ENCODE data around the gene LSAMP. TPM values are rescaled to one million over a fixed set of nuclear protein-coding genes. Genes with fewer than 3 reads are reported as not detected.

Gene LSAMP
- total RNA-seq, 1 donor from 2014 or later: 3.9 TPM

DNA sequence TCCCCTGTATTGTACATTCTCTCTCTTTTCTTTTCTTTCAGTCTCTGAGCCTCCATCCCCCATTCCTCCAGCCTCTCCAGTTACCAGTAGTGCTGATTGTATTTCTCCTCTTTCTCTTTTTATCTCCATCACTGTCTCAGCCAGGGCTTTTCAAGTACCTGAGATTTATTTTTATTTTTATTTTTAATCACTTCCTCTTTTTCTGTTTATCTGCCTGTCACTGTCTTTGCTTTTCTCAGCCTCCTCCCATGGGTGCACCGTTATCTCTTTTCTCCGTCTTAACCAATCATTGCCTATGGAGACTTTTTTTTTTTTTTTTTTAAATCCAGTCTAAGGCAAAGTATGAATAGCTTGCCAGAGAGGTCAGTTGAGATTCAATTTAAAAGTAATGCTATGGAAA, 462.7 kb downstream of the LSAMP start:
- DNase-seq (ENCODE audit: extremely low spot score in 2 of 2): no peak
- Histone ChIP-seq H3K36me3 (no peaks in the 10 kb centered on the region), H3K27me3 (no peaks in the 10 kb centered on the region), H3K4me1 (no peaks in the 10 kb centered on the region), H3K9me3 (no peaks in the 10 kb centered on the region), H3K4me3 (no peak overlapping the region), H3K27ac (no peak overlapping the region)
- TF ChIP-seq POLR2AphosphoS5 (IDR thresholded peaks at IDR 0.05; ENCODE audit: insufficient read depth in 1 of 2, low read depth in 1 of 2) (no peak), POLR2A (IDR thresholded peaks at IDR 0.05) (no peak)
- TF ChIP-seq, protein P1, sequence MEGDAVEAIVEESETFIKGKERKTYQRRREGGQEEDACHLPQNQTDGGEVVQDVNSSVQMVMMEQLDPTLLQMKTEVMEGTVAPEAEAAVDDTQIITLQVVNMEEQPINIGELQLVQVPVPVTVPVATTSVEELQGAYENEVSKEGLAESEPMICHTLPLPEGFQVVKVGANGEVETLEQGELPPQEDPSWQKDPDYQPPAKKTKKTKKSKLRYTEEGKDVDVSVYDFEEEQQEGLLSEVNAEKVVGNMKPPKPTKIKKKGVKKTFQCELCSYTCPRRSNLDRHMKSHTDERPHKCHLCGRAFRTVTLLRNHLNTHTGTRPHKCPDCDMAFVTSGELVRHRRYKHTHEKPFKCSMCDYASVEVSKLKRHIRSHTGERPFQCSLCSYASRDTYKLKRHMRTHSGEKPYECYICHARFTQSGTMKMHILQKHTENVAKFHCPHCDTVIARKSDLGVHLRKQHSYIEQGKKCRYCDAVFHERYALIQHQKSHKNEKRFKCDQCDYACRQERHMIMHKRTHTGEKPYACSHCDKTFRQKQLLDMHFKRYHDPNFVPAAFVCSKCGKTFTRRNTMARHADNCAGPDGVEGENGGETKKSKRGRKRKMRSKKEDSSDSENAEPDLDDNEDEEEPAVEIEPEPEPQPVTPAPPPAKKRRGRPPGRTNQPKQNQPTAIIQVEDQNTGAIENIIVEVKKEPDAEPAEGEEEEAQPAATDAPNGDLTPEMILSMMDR (IDR thresholded peaks at IDR 0.05): no peak
- intact Hi-C loops (cut with DNase I): no loop called here

DNA sequence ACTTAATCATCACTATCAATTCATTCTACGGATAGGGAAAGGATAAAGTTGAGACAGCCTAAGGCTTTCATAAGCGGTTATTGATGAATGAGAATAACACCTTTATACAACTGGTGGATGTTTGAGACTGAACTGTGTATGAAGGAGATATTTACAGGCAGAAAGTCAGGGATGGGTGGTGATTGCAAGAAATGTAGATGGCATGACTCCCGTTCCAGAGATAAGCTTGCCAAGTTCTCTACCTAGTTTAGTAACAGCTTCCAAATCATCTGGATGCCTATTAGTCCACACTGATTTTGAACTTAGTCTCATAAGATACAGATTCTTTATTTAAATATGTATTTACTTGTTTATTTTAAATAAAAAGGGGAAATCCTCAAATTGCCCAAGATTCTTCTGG, 463.2 kb downstream of the LSAMP start:
- Histone ChIP-seq H3K4me1 (no peaks in the 10 kb centered on the region), H3K36me3 (no peaks in the 10 kb centered on the region), H3K9me3 (no peaks in the 10 kb centered on the region), H3K27ac (no peak overlapping the region), H3K4me3 (no peak overlapping the region), H3K27me3 (no peaks in the 10 kb centered on the region)
- no peak for DNase-seq (ENCODE audit: extremely low spot score in 2 of 2)
- TF ChIP-seq, protein P1 (IDR thresholded peaks at IDR 0.05): no peak
- TF ChIP-seq POLR2AphosphoS5 (IDR thresholded peaks at IDR 0.05; ENCODE audit: insufficient read depth in 1 of 2, low read depth in 1 of 2) (no peak), POLR2A (IDR thresholded peaks at IDR 0.05) (no peak)
- intact Hi-C loops (cut with DNase I): no loop called here

DNA sequence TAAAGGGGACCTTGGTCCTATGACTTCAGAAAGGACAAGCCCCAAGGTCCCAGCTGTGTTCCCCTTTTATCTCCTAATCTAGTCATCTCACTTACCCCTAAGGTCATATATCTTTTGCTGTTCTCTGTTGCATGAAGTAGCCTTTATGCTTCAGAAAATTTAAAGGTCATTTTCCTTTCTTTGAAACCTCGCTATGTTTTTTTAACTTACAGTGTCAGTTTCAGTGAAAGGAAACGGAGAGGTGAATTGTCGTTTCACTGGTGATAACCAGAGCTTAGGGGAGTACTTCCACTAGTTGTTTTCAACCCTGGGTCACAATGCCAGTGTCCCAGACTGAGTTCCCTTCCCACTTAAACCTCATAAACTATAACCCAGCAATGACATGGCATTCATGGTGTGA, 464.6 kb downstream of the LSAMP start:
- no peaks in the 10 kb centered on the region for H3K27me3 ChIP-seq
- H3K4me1 ChIP-seq: no peaks in the 10 kb centered on the region
- H3K27ac ChIP-seq: no peak overlapping the region
- no peak for DNase-seq (ENCODE audit: extremely low spot score in 2 of 2)
- H3K9me3 ChIP-seq: no peaks in the 10 kb centered on the region
- H3K36me3 ChIP-seq: no peaks in the 10 kb centered on the region
- intact Hi-C loops (cut with DNase I): no loop called here
- no peak overlapping the region for H3K4me3 ChIP-seq
- TF ChIP-seq, protein P1 (IDR thresholded peaks at IDR 0.05): no peak
- TF ChIP-seq POLR2A (IDR thresholded peaks at IDR 0.05) (no peak), POLR2AphosphoS5 (IDR thresholded peaks at IDR 0.05; ENCODE audit: insufficient read depth in 1 of 2, low read depth in 1 of 2) (no peak)

DNA sequence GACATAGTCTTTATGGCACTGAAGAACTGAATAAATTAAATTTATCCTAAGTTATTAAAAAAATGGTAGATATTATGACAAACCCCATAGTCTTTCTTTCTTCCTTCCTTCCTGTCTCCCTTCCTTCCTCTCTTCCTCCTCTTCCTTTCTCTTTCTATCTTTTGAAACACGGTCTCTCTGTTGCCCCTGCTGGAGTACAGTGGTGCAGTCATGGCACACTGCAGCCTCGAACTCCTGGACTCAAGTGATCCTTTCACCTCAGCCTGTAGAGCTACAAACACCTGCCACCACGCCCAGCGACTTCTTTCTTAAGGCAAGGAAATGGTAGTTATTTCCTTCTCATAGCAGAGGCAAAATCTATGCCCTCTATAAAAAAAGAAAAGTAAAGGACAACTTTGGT, 467.4 kb downstream of the LSAMP start:
- no peak for DNase-seq (ENCODE audit: extremely low spot score in 2 of 2)
- Histone ChIP-seq H3K9me3 (no peaks in the 10 kb centered on the region), H3K27me3 (no peaks in the 10 kb centered on the region), H3K4me1 (no peaks in the 10 kb centered on the region), H3K36me3 (no peaks in the 10 kb centered on the region), H3K4me3 (no peak overlapping the region), H3K27ac (no peak overlapping the region)
- intact Hi-C loops (cut with DNase I): no loop called here
- TF ChIP-seq POLR2AphosphoS5 (IDR thresholded peaks at IDR 0.05; ENCODE audit: insufficient read depth in 1 of 2, low read depth in 1 of 2): no peak
- TF ChIP-seq, protein P1 (IDR thresholded peaks at IDR 0.05): no peak

DNA sequence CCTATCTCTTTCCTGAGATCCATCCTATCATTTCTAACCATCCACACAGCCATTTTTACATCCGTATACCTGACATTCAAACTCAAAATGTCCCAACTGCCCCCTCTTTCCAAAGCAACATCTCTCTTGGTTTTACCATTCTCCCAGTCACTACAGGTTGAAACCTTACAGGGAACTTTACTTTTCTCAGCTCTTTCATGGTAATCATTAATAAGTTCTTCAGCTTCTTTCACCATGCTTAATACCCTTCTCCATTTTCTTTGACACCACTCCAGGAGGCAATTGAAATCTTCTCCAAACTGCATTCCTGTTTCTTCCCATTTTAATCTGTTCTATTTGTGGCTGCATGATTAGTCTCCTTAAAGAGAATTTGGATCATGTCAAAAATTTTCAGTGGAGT, 469.5 kb downstream of the LSAMP start:
- Histone ChIP-seq H3K4me3 (no peak overlapping the region), H3K27me3 (no peaks in the 10 kb centered on the region), H3K36me3 (no peaks in the 10 kb centered on the region), H3K4me1 (no peaks in the 10 kb centered on the region), H3K9me3 (no peaks in the 10 kb centered on the region), H3K27ac (no peak overlapping the region)
- TF ChIP-seq, protein P1 (IDR thresholded peaks at IDR 0.05): no peak
- TF ChIP-seq POLR2AphosphoS5 (IDR thresholded peaks at IDR 0.05; ENCODE audit: insufficient read depth in 1 of 2, low read depth in 1 of 2) (no peak), POLR2A (IDR thresholded peaks at IDR 0.05) (no peak)
- no peak for DNase-seq (ENCODE audit: extremely low spot score in 2 of 2)
- intact Hi-C loops (cut with DNase I): no loop called here
